ENCODE measurements around the gene TMC1. TPM values are rescaled to one million over a fixed set of nuclear protein-coding genes. Genes with fewer than 3 reads are reported as not detected.

The TMC1 gene
- total and polyA plus RNA-seq, 10 of the 15 experiments (the other 5 are each of a cell fraction or from before 2014, with no cell fraction given): 0.06 to 0.94 (median 0.40) TPM; not detected in 1

DNA sequence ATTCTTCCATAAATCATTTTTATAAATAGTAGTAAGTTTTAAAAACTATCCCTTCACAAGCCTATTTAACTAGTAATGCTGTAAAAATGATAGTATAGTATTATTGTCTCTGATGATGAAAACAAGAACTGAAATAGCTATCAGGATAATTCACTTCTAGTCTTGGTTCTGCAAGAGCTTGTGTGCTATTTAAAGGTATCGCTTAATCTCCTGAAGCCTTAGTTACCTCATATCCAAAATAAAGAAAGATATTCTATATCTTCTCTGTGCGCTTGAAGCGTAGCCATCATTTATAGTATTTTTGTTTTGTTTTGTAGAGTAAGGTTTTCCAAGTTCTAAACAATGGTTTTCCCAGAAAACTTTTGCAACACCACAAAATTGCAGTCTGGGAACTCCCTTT, 180.1 kb downstream of the TMC1 start:
- H3K4me2 ChIP-seq (ENCODE audit: control insufficient read depth, insufficient read depth): no peak overlapping the region
- no peak for FAIRE-seq
- H3K27me3 ChIP-seq (replicated peaks in 1 of 2; ENCODE audit: control insufficient read depth in 2 of 2, insufficient read depth in 2 of 2, low read length in 1 of 2): no peaks in the 10 kb centered on the region
- ATAC-seq: no peak
- no peak for TF ChIP-seq SP1 (IDR thresholded peaks at IDR 0.05; ENCODE audit: low read depth, low read length)
- TF ChIP-seq SRF (IDR thresholded peaks at IDR 0.05; ENCODE audit: low read depth in 2 of 2, low read length in 2 of 2): no peak
- ChIA-PET RAD21 (ENCODE audit: unreplicated experiment) (no interaction called here), SMC1A (ENCODE audit: uncharacterized antibody, unreplicated experiment) (interaction anchor here (0.7 to 1.1 kb wide), 2 partner anchors 27 to 695 kb away, joined by 3 read pairs; no protein-coding TSS in a partner anchor), POLR2A (interaction anchor here (0.5 kb wide), 1 partner anchor 70 kb away, joined by 3 read pairs; no protein-coding TSS in a partner anchor), CTCF (interaction anchor here (1.3 kb wide), 1 partner anchor 409 kb away, joined by 3 read pairs; no protein-coding TSS in a partner anchor)
- no peak overlapping the region for H3K9ac ChIP-seq (ENCODE audit: control insufficient read depth, insufficient read depth, low read length)
- no peaks in the 10 kb centered on the region for H3K9me3 ChIP-seq (replicated peaks; ENCODE audit: control insufficient read depth, insufficient read depth, low read length)
- no TSS peak for BruUV-seq (replicated peaks)
- H3K36me3 ChIP-seq (ENCODE audit: control insufficient read depth in 2 of 2, insufficient read depth in 2 of 2, low read length in 1 of 2): no peaks in the 10 kb centered on the region
- no peak overlapping the region for H3K4me3 ChIP-seq
- H3K79me2 ChIP-seq (ENCODE audit: control insufficient read depth, insufficient read depth, low read length): no peaks in the 10 kb centered on the region
- in situ Hi-C loops (cut with MboI) (no loop called here), intact Hi-C loops (cut with micrococcal nuclease; ENCODE audit: unreplicated experiment) (no loop called here)
- WGBS (ENCODE audit: insufficient coverage, insufficient replicate concordance, low lambda C conversion rate, missing lambda C conversion rate): 85% methylated on average over 3 of the region's 3 CpGs
- no peak for DNase-seq (ENCODE audit: low read depth, low spot score)
- no peak overlapping the region for H3K27ac ChIP-seq (ENCODE audit: control insufficient read depth, insufficient read depth)
- H4K20me1 ChIP-seq (ENCODE audit: control insufficient read depth, insufficient read depth): no peaks in the 10 kb centered on the region
- no peak overlapping the region for H2AFZ ChIP-seq (ENCODE audit: control insufficient read depth, low read depth, low read length)
- no peaks in the 10 kb centered on the region for H3K4me1 ChIP-seq (ENCODE audit: control insufficient read depth, insufficient read depth, low read length)

DNA sequence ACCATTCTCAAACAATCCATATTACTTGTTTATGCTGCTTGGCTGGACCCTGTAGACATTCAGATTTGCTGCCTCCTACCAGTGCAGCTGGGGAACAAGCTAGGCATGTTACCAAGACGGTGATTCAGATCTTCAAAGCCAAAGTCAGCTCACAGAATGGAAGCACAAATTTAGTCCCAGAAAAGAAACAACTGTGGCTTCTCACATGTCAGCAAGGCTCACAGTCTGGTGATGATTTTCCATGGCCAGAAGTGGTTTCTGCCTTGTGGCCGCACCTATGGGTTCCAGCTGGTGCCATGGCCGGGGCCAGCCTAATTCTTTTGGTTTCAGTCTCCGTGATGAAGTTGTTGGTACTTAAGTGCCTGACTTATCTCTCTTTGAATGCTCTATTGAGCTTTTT, 182.2 kb downstream of the TMC1 start:
- no peaks in the 10 kb centered on the region for H3K36me3 ChIP-seq (ENCODE audit: control insufficient read depth in 2 of 2, insufficient read depth in 2 of 2, low read length in 1 of 2)
- H3K79me2 ChIP-seq (ENCODE audit: control insufficient read depth, insufficient read depth, low read length): no peaks in the 10 kb centered on the region
- peak; percentile 4 for DNase-seq (ENCODE audit: low read depth, low spot score)
- no peaks in the 10 kb centered on the region for H3K4me1 ChIP-seq (ENCODE audit: control insufficient read depth, insufficient read depth, low read length)
- no peak overlapping the region for H3K9ac ChIP-seq (ENCODE audit: control insufficient read depth, insufficient read depth, low read length)
- WGBS (ENCODE audit: insufficient coverage, insufficient replicate concordance, low lambda C conversion rate, missing lambda C conversion rate): 21% methylated on average over 4 of the region's 4 CpGs
- H3K4me3 ChIP-seq: no peak overlapping the region
- no peaks in the 10 kb centered on the region for H3K27me3 ChIP-seq (replicated peaks in 1 of 2; ENCODE audit: control insufficient read depth in 2 of 2, insufficient read depth in 2 of 2, low read length in 1 of 2)
- RAD21 ChIA-PET (ENCODE audit: unreplicated experiment): interaction anchor here (1.2 to 1.4 kb wide), 2 partner anchors 8 to 423 kb away, joined by 3 read pairs; no protein-coding TSS in a partner anchor
- H3K4me2 ChIP-seq (ENCODE audit: control insufficient read depth, insufficient read depth): no peak overlapping the region
- intact Hi-C loops (cut with micrococcal nuclease; ENCODE audit: unreplicated experiment) (no loop called here), in situ Hi-C loops (cut with MboI) (no loop called here)
- CTCF ChIA-PET: interaction anchor here (1.3 to 1.4 kb wide), 2 partner anchors 119 to 422 kb away, joined by 3 to 4 read pairs; no protein-coding TSS in a partner anchor
- BruUV-seq (replicated peaks): no TSS peak
- POLR2A ChIA-PET: no interaction called here
- no peaks in the 10 kb centered on the region for H3K9me3 ChIP-seq (replicated peaks; ENCODE audit: control insufficient read depth, insufficient read depth, low read length)
- ATAC-seq: peak; percentile 81
- FAIRE-seq: no peak
- no peak overlapping the region for H2AFZ ChIP-seq (ENCODE audit: control insufficient read depth, low read depth, low read length)
- H3K27ac ChIP-seq (ENCODE audit: control insufficient read depth, insufficient read depth): no peak overlapping the region
- no peaks in the 10 kb centered on the region for H4K20me1 ChIP-seq (ENCODE audit: control insufficient read depth, insufficient read depth)
- TF ChIP-seq POLR2A (IDR thresholded peaks at IDR 0.05; ENCODE audit: low read depth, low read length): no peak
- no peak for TF ChIP-seq NFIC (IDR thresholded peaks at IDR 0.05; ENCODE audit: low read depth, low read length)
- SMC1A ChIA-PET (ENCODE audit: uncharacterized antibody, unreplicated experiment): interaction anchor here (0.9 to 1.5 kb wide), 3 partner anchors 8 to 423 kb away, joined by 3 to 4 read pairs (median 4); no protein-coding TSS in a partner anchor

All from GM12878 (cell line).